Large intestine (tissue), 3 donors: ENCODE data around the gene BANP. TPM values are rescaled to one million over a fixed set of nuclear protein-coding genes. Genes with fewer than 3 reads are reported as not detected.

Experiments used
- DNase-seq, 2 donors: peaks; one replicate each; pipeline versions ENCODE4 v3.0.0 to v3.0.0-alpha.2; 2013
- H3K27ac ChIP-seq: one replicate; pipeline ENCODE4 v1.5.1; 2013; ENCODE audit warnings: low read length
- H3K27me3 ChIP-seq: 2 replicates; pipeline ENCODE4 v1.6.1; 2013; ENCODE audit warnings: low read length; ENCODE audit not compliant: control insufficient read depth, insufficient read depth
- H3K36me3 ChIP-seq: 2 replicates; pipeline ENCODE4 v1.6.1; 2013; ENCODE audit warnings: low read length; ENCODE audit not compliant: control insufficient read depth, insufficient read depth
- H3K4me1 ChIP-seq: one replicate; pipeline ENCODE4 v1.6.1; 2013; ENCODE audit warnings: low read length; ENCODE audit not compliant: control insufficient read depth, insufficient read depth
- H3K4me3 ChIP-seq: one replicate; pipeline ENCODE4 v1.5.1; 2013; ENCODE audit warnings: low read length
- H3K9me3 ChIP-seq: one replicate; pipeline ENCODE4 v1.6.1; 2013; ENCODE audit warnings: mild to moderate bottlenecking, low read depth, low read length, moderate library complexity; ENCODE audit not compliant: control insufficient read depth
- WGBS: methylation state at CpG from one replicate; pipeline ENCODE4 v1.1.5; 2013; ENCODE audit warnings: low lambda C conversion rate; ENCODE audit not compliant: insufficient coverage; 5-methylcytosine and 5-hydroxymethylcytosine counted together
- polyA plus RNA-seq: library from polyadenylated mRNA; unstranded; fragments of 120-200 nt; gene quantifications from one replicate; pipeline ENCODE4 v1.2.1, GENCODE V29; 2013

BANP gene
- polyA plus RNA-seq, 1 donor, result 16.2 TPM

DNA sequence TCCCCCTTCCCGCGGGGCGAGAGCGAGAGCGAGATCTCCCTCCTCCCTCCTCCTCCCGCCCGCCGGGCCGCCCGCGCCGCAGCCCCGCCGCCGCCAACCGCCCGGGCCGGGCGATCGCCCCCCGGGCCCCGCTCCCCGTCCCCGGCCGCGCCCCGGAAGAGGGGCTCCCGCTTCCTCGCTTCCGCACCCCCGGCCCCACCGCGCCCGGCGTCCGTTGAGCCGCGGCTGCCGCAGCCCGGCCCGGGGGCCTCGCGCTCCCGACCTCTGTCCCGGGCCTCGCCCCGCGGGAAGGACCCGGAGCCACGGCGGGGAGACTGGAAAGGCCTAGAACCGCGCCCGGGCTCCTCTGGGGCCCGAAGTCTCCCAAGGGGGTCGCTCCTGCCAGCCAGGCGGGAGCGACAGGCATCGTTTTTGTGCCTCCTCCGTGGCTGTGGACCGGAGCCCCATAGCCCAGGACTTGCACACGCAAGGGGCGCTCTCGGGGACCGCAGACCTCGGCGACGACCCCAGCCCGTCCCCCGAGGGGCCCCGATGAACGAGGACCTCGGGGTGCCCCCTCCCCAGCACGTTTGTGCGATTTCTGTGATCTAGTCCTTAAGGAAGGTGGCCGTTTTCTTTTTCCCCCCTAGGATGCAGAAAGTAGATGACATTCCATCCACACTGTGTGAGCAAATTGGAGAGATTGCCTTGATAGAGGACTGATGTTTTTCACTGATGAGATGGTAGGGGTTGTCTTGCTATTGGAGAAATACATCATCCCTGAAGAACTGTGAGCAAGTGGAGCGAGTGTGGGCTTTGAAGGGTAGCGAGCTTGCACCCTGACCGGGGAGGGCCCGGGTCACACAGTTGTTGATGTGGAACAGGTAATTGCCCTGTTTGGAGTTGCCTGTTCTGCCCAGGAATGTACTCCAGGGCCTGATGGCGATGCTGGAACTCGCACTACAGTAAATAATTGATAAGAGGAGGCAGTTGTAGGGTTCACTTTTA, 611 bp downstream of the BANP start:
- Histone ChIP-seq H3K36me3 (peaks cover 14% of the 10 kb centered on the region), H3K4me3 (peak overlapping the region; percentile 92), H3K9me3 (no peaks in the 10 kb centered on the region), H3K27me3 (no peaks in the 10 kb centered on the region), H3K4me1 (peaks cover 37% of the 10 kb centered on the region), H3K27ac (peak overlapping the region; percentile 91)
- DNase-seq, result peak; percentile 44 to 71
- no CpG with 5 or more reads among the region's 82 CpGs for WGBS

DNA sequence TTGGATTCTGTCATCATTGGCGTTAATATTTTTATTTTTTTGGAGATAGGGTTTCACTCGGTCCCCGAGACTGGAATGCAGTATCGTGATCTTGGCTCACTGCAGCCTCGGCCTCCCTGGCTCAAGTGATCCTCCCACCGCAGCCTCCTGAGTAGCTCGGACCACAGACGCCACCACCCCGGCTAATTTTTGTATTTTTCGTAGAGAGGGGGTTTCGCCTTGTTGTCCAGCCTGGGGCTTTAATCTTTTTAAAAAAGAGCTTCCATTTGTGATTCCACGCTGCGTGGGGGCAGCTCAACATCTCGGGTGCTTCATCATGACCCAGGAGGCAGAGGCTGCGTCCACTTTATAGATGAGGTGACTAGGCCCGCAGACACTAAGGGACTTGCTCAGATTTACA, 1.5 kb downstream of the BANP start:
- H3K4me3 ChIP-seq, result peak overlapping the region; percentile 92
- WGBS, result 100% methylated on average over 1 of the region's 16 CpGs
- H3K4me1 ChIP-seq, result peaks cover 38% of the 10 kb centered on the region

DNA sequence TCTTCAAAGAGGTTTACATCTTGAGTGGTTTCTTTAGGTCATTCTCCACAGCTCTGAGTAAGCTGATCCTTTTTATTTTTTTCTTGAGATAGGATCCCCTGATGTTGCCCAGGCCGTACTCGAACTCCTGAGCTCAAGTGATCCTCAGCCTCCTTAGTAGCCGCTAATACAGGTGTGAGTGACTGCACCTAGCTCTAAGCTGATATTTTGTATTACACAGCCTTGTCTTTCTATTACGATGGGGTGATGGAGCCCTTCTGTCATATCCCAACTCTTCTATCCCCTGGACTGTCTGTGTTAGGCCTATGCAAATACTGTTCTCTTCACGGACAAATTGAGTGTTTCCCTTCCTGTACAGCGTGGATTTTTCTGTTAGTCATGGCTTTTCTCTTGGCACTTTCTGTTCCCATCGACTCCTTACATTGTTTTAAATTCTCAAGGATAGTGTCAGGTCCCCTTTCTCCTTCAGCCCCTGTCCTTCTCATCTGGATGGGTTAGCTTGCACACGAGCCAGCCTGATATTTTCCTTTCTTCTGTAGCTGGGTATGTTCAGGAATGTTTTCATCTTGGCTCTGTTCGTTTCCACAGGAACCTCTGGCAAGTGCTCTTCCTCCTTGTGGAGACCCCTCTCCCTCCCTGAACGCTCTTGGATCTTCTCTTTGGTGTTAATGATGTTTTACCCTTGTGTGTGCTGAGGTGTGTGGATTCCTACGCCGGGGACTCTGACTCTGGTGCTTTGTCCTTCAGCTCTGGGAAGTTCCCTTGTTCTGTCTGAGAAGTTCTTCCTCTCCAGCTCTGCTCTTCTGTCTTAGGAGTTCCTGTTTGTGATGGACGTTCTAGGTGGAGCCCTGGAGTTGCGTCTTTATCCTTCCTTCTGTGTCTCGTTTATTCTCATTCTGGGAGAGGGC, 2.3 kb downstream of the BANP start:
- DNase-seq, result no peak
- no peaks in the 10 kb centered on the region for H3K9me3 ChIP-seq
- H3K27me3 ChIP-seq, result no peaks in the 10 kb centered on the region
- H3K36me3 ChIP-seq, result peaks cover 24% of the 10 kb centered on the region
- H3K4me3 ChIP-seq, result no peak overlapping the region
- peaks cover 32% of the 10 kb centered on the region for H3K4me1 ChIP-seq
- H3K27ac ChIP-seq, result peak overlapping the region; percentile 8
- WGBS, result 95% methylated on average over 4 of the region's 15 CpGs

More for the DNA sequence above, 1.5 kb downstream of the BANP start:
- peak overlapping the region; percentile 91 for H3K27ac ChIP-seq
- peaks cover 18% of the 10 kb centered on the region for H3K36me3 ChIP-seq
- H3K9me3 ChIP-seq, result no peaks in the 10 kb centered on the region
- no peak for DNase-seq
- no peaks in the 10 kb centered on the region for H3K27me3 ChIP-seq

DNA sequence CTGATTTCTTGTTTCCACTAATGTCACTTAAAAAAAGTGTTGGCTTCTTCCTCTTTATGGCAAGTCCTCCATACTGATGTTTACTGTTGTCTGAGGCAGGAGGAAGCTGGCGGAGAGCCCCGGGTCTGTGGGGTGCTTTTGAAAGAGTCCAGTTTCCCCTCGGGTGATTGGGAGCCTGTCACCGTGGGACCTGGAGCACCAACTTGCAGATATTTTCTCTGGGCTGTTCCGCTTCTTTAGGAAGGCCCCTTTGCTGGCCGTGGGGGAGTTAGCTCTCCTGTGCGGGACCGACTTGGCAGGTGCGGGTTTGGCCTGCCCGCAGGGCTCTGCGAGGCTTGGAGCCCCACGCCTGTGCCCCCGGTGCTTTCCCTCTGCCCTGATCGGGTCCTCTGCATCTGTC, 3.1 kb downstream of the BANP start:
- no peak overlapping the region for H3K4me3 ChIP-seq
- WGBS, result no CpG with 5 or more reads among the region's 14 CpGs

DNA sequence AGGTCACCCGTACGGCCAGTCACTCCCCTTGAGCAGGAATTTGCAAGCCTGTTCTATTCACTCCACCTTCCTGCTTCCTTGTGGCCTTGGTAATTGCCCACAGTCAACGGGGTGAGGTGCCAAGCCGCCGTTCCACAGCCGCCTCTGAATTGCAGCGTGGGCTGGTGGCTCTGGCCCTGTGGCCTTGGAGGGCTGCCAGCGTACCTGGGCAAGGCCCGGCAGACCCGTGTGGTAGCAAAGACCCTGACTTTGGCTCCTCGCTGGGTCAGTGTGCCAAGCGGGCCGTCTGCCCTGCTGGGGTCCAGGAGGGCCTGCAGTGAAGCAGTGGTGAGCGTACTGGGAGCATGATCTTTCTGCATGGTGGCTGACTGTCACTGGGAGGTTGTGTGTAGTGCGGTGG, 3.6 kb downstream of the BANP start:
- Histone ChIP-seq H3K4me1 (peaks cover 21% of the 10 kb centered on the region), H3K36me3 (peaks cover 24% of the 10 kb centered on the region), H3K9me3 (no peaks in the 10 kb centered on the region), H3K27ac (no peak overlapping the region), H3K4me3 (no peak overlapping the region), H3K27me3 (no peaks in the 10 kb centered on the region)
- no peak for DNase-seq
- no CpG with 5 or more reads among the region's 15 CpGs for WGBS

More for the DNA sequence above, 3.1 kb downstream of the BANP start:
- no peak overlapping the region for H3K27ac ChIP-seq
- DNase-seq, result no peak
- H3K27me3 ChIP-seq, result no peaks in the 10 kb centered on the region
- H3K4me1 ChIP-seq, result peaks cover 25% of the 10 kb centered on the region
- peaks cover 24% of the 10 kb centered on the region for H3K36me3 ChIP-seq
- no peaks in the 10 kb centered on the region for H3K9me3 ChIP-seq

DNA sequence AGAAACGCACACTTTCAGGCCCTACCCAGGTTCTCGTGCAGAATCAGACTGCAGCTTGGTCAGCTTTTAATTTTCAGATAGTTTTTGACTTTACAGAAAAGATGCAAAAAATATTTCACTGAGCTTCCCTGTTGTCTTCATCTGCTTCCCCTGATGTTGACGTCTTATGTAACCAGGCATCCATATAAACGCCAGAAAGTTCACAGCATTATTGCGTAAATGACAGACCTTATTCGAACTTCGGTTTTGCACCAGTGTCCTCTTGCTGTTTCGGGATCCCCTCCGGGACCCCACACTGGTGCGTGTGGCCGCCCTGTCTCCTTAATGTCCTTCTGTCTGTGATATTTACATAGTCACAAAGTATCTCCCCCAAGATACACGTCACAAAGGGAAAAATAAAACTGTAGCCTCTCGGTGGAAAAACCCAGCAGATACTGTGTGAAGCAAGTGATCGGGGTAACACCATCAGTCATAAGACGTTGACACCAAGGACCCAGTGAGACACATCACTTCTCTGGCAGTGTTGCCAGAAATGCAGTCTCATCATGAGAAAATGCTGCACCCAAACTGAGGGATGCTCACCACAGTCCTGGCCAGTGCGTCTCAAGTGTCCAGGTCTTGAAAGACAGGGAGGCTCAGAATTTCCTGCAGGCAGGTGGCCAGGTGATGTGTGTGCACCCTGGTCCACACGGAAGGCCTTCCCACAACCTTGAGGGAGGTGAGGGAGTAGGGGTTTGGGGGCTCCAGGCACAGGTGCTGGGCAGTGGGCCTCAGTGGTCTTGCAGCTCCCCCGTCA, 4.3 kb downstream of the BANP start:
- Histone ChIP-seq H3K27me3 (no peaks in the 10 kb centered on the region), H3K9me3 (no peaks in the 10 kb centered on the region), H3K36me3 (peaks cover 24% of the 10 kb centered on the region), H3K27ac (peak overlapping the region; percentile 22), H3K4me1 (peaks cover 21% of the 10 kb centered on the region), H3K4me3 (no peak overlapping the region)
- DNase-seq, result no peak
- 98% methylated on average over 5 of the region's 18 CpGs for WGBS

DNA sequence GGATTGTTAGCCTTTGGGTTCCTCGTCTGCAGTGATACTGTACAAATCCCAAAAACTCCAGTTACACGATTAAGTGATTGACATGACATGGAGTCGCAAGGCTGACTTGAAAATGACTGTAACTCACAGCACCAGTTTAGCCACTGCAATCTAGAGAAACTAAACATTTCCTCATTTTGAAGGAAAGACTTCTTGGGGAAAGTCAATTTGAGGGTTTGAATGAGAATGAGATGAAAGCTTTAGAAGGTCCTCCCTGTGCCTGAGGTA, 4.8 kb downstream of the BANP start:
- WGBS, result no CpG with 5 or more reads among the region's 3 CpGs
- H3K4me1 ChIP-seq, result peaks cover 21% of the 10 kb centered on the region
- DNase-seq, result no peak
- H3K9me3 ChIP-seq, result no peaks in the 10 kb centered on the region
- H3K27ac ChIP-seq, result peak overlapping the region; percentile 22
- H3K36me3 ChIP-seq, result peaks cover 26% of the 10 kb centered on the region
- H3K4me3 ChIP-seq, result no peak overlapping the region
- no peaks in the 10 kb centered on the region for H3K27me3 ChIP-seq

DNA sequence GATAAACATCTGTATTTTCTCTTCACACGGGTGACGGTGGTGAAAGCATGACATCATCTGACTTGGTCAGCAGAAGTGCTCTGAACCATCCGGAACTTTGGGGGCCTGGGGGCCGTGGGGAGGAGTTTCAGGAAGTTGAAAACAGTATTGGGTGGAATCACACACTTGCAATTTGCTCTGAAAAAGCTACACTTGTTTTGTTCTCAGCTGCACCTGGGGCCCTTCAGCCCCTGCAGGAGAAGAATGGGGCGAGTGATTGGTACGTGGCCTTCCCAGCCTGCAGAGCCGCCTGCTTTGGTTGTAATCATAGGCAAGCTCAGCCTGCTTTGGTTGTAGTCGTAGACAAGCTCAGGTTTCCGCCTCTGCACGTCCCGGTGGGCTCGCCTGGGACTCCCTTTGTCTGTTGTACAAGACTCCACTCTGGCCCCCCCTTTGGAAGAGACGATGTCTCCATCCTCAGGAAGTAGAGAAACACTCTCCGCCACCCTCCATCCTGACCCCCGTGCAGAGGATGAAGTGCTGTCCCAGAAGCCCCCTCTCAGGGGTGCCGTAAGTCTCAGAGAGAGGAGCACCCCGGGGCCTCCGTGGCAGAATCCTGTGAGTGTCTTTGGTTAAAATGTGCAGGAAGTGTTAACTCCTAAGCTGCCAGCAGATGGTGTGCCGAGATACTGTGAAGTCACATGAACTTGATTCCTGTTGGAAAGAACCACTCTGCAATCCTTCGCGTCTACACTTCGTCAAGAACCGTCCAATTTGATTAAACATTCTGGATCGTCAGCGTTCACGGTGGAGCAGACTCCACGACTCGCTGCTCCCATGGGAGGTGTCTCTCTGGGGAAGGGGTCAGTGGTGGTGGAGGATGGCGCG, 5.4 kb downstream of the BANP start:
- peaks cover 26% of the 10 kb centered on the region for H3K36me3 ChIP-seq
- H3K4me3 ChIP-seq, result no peak overlapping the region
- H3K9me3 ChIP-seq, result no peaks in the 10 kb centered on the region
- H3K4me1 ChIP-seq, result peaks cover 21% of the 10 kb centered on the region
- WGBS, result no CpG with 5 or more reads among the region's 30 CpGs
- peak; percentile 40 to 57 for DNase-seq
- no peaks in the 10 kb centered on the region for H3K27me3 ChIP-seq
- peak overlapping the region; percentile 22 for H3K27ac ChIP-seq

DNA sequence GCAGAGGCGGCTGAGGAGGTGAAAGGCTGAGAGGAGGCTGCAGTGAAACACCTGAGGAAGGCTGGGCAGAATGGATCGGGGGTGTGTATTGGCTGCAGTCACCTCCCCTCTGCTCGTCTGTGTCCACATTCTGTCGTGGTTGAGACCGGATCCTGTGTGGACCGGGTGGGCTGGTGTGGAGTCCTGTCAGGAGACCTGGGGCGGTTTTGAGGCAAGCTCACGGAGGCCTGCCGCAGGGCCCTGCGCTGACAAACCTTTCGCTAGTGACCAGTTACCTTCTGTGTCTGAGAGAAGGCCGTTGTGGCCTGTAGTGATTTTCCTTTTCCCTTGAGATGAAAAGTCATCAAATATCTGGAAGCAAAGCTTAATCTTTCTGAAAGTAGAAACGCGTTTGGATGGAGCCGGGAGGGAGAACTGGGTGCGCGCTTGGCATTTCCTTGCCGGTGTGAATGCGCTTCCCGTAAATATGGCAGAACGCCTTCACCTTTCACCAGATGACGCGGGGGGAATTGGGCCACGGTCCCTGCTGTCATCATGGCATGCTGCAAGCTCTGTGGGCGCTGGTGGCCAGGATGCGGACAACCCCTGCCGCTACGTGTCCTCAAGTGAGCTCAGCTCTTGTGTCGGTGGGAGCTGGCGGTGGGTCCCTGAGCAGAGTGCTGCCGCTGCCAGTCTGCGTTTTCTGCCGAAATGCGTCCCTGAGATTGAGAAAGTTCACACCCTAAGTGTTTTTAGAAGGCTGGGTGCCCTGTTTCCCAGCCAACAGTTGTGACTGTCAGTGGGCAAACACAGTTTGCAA, 6.3 kb downstream of the BANP start:
- no peaks in the 10 kb centered on the region for H3K27me3 ChIP-seq
- H3K36me3 ChIP-seq, result peaks cover 26% of the 10 kb centered on the region
- H3K9me3 ChIP-seq, result no peaks in the 10 kb centered on the region
- DNase-seq, result no peak
- H3K27ac ChIP-seq, result no peak overlapping the region
- peaks cover 19% of the 10 kb centered on the region for H3K4me1 ChIP-seq
- WGBS, result 100% methylated on average over 1 of the region's 34 CpGs
- H3K4me3 ChIP-seq, result no peak overlapping the region
